GM12801 (cell line): ENCODE data around the gene BUB1.

Experiments used
- TF ChIP-seq, protein P1 (sequence below): IDR thresholded peaks from one replicate; pipeline ENCODE4 v1.5.1; 2011; ENCODE audit warnings: control low read depth; ENCODE audit not compliant: insufficient read length; ENCODE audit errors: extremely low read depth

BUB1 gene

DNA sequence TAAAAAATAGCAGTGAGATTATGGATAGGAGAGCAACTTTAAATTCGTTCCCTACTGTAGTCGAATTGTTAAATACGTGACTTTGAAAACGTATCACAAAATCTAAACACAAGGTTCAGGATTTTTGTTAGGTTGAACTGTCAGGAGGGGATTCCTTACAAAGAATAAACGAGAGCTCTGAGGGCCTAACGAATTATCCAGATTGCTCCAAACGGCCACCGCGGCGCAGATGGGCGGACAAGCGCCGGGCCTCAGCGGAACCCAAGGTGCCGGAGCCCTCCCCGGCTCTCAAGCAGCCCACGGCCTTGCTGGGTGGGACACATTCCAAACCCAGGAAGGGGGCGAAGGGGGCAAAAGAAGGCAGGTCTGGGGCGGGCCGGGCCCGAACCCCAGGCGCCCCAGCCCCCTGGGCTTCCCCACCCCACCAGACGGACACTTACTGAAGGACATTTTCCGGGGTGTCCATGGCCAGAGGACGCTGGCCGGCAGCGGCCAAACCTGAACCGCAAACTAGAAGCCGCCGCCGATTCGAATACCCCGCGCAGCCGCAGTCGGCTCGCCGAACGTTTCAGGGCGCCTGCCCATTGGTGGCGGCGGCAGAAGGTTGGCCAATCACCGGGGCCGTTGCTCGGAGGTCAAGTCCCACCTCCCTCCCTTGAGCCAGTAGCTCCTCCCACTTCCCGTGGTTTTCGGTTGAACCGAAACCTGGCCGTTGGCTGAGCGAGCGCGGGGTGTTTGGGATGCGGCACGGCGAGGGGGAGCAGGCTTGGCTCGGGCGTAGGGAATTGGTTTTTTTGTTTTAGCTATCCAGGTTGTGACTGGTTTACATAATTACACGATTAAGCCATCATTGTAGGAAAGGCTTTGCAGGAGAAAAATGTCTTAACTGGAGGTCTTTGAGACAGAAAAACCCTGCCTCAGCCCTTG lies at the start of gene BUB1:
Gene BUB1, minus strand, starts transcription at position 534 of the 927 bp plus-strand sequence. Its CDS starts 68 bp downstream, at position 466.
- TF ChIP-seq, protein P1, sequence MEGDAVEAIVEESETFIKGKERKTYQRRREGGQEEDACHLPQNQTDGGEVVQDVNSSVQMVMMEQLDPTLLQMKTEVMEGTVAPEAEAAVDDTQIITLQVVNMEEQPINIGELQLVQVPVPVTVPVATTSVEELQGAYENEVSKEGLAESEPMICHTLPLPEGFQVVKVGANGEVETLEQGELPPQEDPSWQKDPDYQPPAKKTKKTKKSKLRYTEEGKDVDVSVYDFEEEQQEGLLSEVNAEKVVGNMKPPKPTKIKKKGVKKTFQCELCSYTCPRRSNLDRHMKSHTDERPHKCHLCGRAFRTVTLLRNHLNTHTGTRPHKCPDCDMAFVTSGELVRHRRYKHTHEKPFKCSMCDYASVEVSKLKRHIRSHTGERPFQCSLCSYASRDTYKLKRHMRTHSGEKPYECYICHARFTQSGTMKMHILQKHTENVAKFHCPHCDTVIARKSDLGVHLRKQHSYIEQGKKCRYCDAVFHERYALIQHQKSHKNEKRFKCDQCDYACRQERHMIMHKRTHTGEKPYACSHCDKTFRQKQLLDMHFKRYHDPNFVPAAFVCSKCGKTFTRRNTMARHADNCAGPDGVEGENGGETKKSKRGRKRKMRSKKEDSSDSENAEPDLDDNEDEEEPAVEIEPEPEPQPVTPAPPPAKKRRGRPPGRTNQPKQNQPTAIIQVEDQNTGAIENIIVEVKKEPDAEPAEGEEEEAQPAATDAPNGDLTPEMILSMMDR = no peak

DNA sequence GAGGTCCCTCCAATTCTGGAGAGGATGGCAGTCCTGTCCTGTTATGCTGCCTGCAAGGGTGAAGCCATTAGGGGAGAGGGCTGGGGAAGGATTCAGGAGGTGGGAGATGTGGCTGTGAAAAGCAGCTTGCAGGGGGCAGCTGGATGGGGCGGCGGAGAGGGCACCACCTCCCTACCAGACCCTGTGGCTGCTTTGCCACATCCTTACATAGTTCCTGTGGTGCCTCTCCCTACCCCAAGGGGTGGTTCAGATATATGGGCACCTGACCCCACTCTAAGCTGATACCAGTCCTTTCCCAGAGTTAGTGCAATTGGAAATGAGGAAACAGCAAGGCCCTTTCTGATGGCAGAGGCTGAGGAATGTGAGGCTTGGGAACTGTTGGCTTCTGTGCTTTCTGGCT lies 48.4 kb upstream of the BUB1 start:
- TF ChIP-seq, protein P1 = no peak

DNA sequence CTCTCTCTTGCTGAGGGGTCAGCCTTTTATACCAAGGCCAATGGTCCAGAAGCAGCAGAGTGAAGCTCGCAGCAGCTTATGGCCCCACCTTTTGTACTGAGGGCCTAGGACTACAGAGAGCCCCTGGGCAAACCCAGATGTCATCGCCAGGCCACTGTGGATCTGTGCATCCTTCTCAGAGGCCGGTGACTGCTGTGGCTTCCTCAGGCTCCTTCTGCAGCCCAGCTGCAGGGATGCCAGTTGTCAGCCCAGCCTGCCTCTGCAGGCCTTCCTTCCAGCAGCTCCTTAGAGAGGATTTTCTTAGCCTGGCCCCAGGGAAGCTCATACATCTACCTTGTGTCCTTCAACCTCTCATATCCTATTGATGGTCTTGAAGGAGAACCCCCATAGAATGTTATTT lies 48.0 kb upstream of the BUB1 start:
- TF ChIP-seq, protein P1 = no peak

DNA sequence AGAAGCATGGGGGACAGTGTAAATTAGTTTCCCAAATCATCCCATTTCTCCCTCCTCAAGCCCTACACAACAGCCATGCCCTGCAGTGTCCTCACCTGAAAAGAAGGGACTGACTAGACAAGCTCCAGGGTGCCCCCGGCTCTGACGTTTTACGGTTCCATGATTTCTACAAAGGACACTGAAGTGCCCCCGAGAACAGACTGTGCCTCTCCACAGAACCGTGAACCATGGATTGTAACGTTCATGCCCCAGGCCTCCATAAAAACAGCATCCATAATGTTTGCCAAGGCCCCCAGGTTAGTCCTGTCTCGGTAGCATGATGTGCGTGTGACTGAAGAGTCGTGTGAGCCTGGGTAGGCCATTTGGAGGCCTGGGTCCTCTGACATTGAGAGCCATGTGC lies 47.5 kb upstream of the BUB1 start:
- TF ChIP-seq, protein P1 = no peak

DNA sequence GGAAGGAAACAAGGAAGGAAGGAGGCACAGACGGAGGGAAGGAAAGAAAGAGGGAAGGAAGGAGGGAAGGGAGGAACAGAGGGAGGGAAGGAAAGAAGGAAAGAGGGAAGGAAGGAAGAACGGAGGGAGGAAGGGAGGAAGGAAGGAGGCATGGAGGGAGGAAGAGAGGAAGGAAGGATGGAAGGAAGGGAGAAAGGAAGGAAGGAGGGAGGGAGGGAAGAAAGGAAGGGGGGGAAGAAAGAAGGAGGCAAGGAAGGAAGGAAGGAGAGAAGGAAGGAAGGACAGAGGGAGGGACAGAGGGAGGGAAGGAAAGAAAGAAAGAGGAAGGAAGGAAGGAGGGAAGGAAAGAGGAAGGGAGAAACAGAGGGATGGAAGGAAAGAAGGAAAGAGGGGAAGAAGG lies 47.0 kb upstream of the BUB1 start:
- TF ChIP-seq, protein P1 = no peak

DNA sequence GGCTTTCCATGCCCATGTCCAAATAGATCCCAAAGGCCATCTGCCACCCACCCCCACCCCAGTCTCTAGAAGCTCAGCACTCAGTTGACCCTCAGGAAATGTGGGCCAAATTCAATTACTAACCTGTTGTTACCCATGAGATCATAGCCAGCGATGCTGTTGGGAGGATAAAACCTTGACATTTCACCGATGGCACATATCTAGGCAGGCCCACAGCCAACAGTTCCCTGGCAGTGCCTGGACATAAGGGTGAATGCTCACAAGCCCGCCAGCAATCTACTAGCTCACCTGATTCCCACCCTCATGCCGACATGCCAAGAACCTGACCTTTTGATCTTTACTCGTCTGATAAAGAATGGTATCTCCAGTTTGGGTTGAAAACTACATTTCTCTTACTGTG lies 42.7 kb upstream of the BUB1 start:
- TF ChIP-seq, protein P1 = no peak

DNA sequence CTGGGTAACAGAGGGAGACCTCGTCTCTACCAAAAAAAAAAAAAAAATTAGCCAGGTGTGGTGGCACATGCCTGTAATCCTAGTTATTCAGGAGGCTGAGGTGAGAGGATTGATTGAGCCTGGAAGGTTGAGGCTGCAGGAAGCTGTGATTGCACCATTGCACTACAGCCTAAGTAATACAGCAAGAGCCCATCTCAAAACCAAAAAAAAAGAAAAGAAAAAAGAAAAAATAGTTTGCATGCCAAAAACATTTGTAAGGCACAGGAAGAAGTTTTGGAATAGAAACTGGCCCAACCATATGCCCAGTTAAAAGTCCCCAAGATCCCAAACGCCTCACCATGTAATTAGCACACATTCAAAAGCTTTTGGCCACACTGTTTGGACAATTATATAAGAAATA lies 41.1 kb upstream of the BUB1 start:
- TF ChIP-seq, protein P1 = no peak
